GM19043 (cell line): ENCODE results near the gene TMX2.
"Not testable (repeated sequence)": the region's sequence is repeated elsewhere in the genome, so short reads cannot be mapped to it uniquely, and the experiment has no call there.

ENCODE experiments used
- ATAC-seq: cut with Tn5 transposase; IDR thresholded peaks from one replicate; pipeline ENCODE4 v1.9.1; 2021; ENCODE audit warnings: low read depth; ENCODE audit not compliant: unreplicated experiment

The TMX2 gene, protein sequence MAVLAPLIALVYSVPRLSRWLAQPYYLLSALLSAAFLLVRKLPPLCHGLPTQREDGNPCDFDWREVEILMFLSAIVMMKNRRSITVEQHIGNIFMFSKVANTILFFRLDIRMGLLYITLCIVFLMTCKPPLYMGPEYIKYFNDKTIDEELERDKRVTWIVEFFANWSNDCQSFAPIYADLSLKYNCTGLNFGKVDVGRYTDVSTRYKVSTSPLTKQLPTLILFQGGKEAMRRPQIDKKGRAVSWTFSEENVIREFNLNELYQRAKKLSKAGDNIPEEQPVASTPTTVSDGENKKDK

DNA sequence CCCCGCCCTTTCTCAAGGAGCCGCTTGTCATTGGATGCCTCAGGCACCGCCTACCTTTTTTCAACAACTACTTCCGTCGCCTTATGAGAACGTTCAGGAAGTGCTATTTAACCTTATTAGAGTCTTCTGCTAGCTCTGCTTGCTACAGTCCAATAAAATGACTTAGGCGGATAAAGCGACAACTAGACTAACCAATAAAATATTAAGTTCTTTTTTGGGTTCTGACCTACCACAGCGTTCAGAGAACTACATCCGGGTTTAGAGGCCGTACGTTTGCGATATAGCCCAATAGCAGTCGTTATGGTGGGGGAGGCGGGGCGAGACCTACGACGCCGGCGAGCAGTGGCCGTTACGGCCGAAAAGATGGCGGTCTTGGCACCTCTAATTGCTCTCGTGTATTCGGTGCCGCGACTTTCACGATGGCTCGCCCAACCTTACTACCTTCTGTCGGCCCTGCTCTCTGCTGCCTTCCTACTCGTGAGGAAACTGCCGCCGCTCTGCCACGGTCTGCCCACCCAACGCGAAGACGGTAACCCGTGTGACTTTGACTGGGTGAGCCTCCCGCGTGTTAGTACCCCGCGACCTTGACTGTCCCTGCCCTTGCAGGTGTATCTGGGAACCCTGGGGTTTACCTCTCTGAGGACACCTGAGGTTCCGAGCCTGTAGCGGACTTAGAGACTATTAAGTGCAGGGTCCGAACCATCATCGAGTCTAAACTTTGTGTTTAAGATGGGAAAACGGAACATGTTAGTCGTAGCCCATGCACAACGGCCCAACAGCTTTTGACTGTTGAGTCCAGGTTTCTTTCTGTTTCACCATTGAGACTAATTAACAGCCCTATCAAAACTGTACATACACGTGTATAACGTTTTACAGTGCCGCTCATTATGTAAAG, at the start of gene TMX2:
Gene TMX2 (plus strand): TSS at position 338 of the 895 bp plus-strand sequence. CDS start 26 bp downstream, at position 364.
- peak; percentile 93 for ATAC-seq

DNA sequence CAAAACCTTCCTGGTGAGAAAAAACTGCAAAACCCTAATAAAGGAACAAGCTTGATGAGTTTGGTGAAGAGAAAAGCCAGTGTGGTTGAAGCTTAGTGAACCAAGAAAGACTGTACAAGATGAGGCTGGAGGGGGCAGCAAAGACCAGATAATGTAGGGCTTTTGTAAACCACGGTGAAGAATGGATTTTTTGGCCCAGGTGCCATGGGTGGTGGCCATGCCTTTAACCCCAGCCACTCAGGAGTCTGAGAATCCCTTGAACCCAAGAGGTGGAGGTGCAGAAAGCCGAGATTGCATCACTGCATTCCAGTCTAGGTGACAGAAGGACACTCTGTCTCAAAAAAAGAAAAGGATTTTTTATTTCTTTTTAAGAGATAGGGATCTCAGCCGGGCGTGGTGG, 49.5 kb upstream of the TMX2 start:
- no peak for ATAC-seq

DNA sequence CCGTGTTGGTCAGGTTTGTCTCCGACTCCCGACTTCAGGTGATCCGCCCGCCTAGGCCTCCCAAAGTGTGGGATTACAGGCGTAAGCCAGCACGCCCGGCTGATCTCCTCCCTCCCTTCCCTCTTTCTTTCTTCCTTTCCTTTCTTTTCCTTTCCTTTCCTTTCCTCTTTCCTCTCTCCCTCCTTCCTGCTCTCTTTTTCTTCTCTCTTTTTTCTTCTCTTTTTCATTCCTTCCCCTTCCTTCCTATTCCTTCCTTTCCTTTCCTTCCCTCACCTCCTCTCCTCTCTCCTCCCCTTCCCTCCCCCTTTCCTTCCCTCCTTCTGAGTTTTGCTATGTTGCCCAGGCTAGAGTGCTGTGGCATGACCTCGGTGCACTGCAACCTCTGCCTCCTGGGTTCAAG, 48.4 kb upstream of the TMX2 start:
- ATAC-seq: no peak

DNA sequence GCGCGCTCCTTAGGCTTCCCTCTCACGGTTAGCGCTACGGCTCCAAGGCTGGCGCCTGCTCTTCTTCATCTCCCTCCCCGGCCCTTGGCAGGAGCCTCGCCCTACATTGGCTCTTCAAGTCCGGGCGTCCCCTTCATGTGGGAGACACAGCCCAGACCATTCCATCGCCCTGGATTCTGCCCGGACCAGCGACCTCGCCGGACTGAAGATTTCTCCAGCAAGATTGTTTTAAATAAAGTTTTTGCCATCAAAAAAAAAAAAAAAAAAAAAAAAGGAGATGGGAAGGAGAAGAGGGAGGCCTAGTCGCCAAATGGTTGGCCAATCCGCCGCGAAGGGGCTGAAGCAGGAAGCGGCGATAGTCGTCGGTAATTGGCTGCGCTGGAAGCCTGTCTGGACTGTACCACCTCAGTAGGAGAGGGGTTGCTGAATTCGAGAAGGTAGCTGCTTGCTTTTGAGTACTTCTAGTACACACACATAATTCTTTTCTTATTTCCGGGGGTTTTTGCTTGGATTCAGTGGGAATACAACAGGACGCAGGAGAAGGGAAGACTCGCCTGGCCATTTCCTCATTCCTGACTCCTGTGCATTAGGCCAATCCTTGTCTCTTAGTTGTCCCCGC, 45.2 kb upstream of the TMX2 start:
- peak; percentile 55 for ATAC-seq

DNA sequence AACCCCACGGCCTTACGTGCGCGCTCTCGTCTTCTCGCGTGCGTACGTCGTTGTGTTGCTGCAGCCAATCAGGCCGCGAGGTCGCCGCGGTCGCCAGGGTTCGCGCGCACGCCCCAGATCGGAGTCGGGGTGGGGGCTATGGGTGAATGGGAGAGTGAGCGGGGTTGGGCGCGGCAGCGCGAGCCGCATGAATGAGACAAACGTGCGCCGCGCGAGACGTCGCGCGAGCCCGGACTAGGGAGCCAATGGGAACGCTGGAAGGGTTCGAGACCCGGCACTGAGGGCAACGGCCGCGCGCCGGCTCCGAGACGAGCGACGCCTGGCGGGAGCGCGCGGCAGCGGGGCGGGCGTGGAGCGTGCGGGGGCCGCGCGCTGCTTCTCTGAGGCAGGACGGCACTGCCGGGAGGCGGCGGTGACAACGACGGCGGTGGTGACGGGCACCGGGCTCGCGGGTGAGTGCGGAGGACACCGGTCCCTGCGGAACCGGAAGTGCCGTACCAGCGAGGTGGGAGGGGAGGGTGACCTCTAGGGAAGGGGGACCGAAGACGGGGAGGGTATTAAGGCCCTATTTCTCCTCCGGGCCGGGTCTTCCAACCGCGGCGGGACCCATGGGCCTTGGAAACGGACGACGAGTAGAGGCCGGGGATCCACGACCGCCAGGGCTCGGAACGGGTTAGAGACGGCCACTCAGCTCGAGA, 44.5 kb upstream of the TMX2 start, which contains the start of gene ZDHHC5:
Gene ZDHHC5 (plus strand): TSS at position 379 of the 698 bp plus-strand sequence. CDS start 4,977 bp downstream, outside the sequence.
- peak; percentile 78 for ATAC-seq

DNA sequence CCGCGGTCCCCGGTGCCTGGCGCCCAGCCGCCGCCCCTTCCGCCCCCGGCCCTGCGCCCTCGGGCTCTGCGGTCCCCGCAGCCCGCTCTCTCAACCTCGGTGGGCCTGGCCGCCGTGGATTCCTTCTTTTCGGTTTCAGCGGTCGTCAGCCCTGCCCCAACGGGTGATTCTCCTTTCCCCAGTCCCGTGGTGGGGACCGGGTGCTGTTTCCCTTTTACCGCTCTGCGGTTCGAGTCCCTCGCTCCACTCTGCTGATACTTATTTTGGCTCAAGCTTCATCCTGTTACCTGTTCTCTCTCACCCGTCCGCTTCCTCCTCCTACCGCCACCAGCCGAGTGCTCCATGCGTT, 44.0 kb upstream of the TMX2 start:
- peak; percentile 3 for ATAC-seq

DNA sequence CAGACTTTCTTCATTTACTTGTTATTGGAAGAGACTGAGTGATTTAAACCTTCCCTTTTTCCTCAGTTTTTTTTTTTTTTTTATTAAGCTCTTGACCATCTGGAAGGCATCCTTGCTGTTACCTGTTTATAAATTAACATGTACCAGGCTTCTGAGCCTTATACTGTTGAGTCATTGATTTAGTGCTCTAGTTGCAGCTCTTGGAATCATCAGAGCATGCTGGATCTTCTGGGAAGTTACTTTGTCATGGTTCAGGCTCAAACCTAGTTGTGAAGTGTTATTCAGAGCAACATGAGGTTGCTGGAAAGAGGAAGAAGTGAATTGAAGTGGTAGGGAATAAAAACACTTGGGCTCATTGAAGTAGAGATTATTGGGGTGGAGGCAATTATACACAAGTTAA, 38.1 kb upstream of the TMX2 start:
- ATAC-seq: no peak

DNA sequence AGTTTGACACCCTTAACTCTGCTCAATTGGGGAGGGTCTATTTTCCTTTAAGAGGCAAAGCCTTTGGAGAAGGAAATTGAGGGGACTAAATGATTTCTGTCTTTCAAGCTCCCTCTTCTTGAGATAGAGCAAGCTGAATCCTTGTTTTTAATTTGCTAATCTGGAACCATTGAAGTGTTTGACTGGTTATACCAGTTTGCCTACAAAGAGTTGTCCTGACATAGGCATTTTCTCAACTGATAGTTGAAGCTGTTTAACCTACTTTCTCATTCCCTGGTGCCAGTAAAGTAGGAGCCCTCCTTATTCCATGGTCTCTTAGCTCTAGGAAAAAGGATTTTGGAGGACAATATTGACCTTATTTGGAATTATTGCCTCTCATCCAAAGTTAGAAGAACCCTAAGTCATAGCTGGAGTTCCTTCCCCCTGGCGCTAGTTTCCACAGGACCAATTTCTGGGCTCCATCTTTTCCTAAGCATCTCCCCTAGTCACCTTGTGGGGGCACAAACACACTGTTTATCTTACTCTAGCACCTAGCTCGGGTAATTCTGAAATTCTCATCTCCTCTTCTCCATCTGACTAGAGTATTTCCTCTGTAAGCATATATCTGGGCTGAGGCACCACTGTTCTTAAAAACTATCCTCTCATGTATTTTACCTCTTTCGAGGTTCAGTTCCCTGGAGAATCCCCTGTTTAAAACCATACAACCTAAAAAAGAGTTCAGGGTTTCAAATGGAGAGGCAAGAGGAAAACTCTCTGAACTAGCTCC, 37.0 kb upstream of the TMX2 start:
- no peak for ATAC-seq

DNA sequence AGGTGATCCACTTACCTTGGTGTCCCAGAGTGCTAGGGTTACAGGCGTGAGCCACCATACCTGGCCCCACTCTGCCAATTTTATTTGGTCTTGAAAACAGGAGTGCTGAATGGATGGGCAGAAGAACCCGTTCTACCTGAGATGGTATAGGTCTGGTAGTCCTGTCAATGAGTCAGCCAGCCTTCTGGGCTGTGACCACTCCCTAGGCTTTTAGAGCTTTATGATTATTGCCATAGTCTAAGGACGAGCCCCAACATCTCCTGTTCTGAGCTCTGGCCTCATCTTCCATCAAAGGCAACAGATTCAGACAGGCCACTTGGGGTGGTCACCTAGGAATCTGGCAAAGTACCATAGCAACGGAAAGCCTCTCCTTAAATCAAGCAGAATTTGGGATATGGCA, 33.0 kb upstream of the TMX2 start:
- no peak for ATAC-seq

DNA sequence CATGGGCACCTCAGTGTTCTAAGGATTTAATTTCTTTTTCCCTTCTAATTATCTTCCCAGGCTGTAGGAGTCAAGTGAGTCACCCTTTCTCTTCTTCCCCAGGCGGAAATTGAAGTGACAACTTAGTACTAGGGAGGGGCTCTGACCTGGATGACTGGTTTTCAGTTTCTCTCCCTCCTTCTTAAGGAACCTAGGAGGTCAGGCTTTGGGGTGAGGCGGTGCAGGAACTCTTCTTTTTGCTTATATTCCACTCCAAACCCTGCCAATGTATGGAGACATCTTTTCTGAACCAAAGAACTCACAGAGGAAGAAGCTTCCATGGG, 31.9 kb upstream of the TMX2 start:
- no peak for ATAC-seq

DNA sequence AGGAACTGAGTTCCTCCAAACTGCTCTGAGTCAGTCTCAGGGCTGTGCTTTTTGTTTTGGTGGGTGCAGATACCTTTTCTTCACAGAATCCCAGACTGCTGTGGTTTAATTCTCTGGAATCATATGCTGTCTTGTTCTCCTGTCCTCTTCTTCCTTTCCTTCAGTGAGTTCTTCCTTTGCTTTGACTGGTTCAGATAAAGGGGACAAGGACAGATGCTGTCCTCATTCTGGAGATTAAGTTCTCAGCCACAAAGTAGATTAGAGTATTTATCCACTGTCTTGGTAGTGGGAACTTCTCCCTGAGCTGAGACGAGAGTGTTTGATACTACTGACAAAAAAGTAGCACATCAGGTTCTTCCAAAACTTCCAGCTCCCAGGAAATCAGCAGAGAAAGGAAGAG, 31.2 kb upstream of the TMX2 start:
- ATAC-seq: no peak

DNA sequence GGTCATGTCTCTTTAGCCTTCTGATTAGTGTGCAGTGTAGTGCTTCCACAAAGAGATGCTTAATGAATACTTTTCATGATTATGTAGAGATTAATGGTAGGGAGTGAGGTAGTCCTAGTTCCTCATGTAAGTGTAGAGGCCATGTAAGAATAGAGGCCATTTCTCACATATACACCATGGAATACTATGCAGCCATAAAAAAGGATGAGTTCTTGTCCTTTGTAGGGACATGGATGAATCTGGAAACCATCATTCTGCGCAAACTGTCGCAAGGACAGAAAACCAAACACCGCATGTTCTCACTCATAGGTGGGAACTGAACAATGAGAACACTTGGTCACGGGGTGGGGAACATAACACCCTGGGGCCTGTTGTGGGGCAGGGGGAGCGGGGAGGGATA, 21.9 kb upstream of the TMX2 start:
- not testable (repeated sequence) for ATAC-seq

DNA sequence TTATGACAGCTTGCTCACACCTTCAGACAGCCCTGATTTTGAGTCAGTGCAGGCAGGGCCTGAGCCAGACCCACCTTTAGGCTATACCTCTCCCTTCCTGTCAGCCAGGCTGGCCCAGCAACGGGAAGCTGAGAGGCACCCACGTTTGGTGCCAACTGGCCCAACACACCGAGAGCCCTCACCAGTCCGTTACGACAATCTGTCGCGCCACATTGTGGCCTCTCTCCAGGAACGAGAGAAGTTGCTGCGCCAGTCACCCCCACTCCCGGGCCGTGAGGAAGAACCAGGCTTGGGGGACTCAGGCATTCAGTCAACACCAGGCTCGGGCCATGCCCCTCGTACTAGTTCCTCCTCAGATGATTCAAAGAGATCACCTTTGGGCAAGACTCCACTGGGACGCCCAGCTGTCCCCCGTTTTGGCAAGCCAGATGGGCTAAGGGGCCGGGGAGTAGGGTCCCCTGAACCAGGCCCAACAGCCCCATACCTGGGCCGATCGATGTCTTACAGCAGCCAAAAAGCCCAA, 13.5 kb upstream of the TMX2 start:
- no peak for ATAC-seq

DNA sequence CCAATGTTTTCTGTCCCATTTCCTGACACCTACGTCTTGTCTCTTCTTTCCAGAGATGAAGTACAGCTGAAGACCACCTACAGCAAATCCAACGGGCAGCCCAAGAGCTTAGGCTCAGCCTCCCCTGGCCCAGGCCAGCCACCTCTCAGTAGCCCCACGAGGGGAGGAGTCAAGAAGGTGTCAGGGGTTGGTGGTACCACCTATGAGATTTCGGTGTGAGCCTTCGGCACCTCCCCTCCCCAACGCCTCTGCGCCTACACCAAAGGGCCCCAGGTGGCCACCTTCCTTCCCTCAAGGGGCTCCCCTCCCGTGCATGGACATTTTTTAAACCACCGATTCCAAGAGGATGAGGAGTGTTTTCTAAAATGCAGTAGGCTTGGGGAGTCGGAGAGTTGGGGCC, 12.6 kb upstream of the TMX2 start:
- no peak for ATAC-seq

DNA sequence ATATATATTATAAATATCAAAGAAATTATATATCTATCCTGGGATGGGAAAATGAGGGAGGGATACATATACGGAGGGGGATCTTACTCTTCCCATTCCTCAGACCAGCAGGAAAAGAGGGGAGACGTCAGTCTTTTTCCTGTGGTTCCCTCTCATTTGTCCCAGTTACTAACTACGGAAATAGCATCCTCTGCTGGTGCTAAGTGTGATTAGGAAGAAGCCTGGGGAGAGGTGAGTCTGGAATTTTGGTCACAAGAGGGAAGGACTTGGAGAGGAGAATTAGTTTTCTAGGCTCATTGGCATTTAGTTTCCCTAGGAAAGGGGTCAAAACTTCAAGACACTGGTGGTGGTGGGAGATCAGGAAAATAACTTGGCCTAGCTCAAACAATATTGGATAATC, 12.0 kb upstream of the TMX2 start:
- no peak for ATAC-seq

DNA sequence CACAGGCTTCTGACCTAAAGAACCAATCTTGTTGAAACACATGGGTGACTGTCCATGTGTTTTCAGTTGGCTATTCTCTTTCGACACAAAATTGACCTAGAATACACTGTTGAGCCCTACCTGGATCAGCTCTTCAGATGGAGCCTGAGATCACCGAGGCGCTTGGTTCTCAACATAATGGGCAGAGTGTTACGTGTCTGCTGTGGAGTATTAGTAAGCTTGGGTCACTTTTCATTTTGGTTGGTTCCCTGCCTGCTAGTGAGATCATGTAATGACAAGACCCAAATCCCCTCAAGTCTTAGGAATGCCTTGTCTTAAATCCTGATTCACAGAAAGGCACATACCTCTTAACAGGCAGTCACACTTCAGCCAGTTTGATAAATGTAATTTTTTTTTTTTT, 9.1 kb upstream of the TMX2 start:
- ATAC-seq: no peak

DNA sequence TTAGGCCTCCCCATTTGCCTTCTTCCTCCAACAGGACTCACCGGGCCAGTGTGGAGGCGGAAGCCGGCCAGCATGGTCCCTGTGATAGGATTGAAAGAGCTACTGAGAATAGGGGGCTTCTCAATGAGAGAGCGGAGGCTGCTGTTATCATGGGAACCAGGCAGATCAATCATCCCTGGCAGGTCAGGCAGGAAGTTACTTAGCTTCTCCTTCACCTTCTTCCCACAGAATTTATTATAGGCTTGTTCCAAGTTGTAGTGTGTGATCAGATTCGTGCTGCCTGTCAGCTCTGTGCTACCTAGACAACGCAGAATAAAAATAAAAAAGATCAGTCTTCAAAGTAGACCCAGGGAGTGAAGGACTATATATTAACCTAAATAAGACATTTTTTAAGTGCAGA, 7.5 kb upstream of the TMX2 start:
- no peak for ATAC-seq

DNA sequence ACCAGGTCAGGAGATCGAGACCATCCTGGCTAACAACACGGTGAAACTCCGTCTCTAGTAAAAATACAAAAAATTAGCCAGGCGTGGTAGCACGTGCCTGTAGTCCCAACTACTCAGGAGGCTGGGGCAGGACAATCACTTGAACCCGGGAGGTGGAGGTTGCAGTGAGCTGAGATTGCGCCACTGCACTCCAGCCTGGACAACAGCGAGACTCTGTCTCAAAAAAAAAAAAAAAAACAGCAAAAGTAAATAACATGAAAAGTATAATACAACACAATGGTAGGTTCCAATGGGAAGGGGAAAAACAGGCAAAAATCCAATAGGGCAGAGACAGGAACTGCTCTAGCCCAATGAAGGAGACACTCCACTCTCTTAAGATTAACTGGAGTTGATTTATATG, 7.0 kb upstream of the TMX2 start:
- ATAC-seq: not testable (repeated sequence)

DNA sequence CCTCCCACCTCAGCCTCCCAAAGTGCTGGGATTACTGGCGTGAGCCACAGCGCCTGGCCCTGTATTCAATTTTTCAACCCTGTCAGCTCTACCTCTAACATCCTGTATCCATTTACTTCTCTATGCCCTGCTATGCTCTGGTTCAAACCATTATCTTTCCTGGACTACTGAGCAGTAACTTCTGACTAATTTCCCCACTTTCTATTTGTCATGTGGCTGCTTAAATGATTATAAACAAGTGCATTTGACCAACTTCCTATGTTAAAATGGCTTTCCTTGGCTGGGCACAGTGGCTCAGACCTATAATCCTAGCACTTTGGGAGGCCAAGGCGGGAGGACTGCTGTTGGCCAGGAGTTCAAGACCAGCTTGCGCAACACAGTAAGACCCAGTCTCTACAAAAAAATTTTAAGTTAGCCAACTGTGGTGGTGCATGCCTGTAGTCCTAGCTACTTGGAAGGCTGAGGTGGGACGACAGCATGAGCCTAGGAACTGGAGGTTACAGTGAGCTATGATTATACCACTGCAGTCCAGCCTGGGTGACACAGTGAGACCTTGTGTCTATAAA, 2.5 kb upstream of the TMX2 start:
- ATAC-seq: no peak
